GM19395 (cell line): Measurements from ENCODE around the gene EFCAB12.

ENCODE experiments used
- ATAC-seq: cut with Tn5 transposase; IDR thresholded peaks from one replicate; pipeline ENCODE4 v1.9.1; 2021; ENCODE audit warnings: mild to moderate bottlenecking, moderate library complexity; ENCODE audit not compliant: unreplicated experiment

EFCAB12 gene

DNA sequence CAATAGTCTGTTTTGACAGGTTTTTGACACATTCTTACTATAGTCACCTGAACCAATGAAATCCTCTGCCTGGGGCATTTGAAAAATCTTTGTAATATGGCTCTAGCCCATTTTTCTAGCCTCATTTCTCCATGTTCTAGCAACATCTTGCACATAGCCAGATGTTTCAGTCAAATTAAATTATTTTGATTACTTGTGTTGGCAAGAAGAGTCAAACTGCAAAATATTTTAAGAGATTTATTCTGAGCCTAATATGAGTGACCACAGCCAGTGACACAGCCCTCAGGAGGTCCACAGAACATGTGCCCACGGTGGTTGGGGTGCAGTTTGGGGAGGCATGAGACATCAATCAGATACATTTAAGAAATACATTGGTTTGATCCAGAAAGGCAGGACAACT is 18.5 kb upstream of the EFCAB12 start:
- ATAC-seq = no peak

DNA sequence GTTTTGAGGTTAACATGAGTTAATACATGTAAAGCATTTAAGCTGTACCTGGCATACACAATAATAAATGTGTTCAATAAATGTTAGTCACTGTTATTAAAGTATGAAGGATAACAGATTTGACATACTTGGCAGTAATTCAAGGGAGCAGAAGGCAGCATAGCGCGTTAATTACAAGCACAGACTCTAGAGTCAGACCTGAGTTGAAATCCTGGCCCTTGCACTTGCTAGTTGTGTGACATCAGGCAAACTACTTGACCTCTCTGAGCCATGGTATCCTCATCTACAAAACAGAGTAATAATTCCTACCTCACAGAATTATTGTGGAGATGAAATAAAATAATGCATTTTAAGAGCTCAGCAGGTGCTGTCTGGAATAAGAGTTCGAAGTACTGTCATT is 17.0 kb upstream of the EFCAB12 start:
- ATAC-seq = no peak

DNA sequence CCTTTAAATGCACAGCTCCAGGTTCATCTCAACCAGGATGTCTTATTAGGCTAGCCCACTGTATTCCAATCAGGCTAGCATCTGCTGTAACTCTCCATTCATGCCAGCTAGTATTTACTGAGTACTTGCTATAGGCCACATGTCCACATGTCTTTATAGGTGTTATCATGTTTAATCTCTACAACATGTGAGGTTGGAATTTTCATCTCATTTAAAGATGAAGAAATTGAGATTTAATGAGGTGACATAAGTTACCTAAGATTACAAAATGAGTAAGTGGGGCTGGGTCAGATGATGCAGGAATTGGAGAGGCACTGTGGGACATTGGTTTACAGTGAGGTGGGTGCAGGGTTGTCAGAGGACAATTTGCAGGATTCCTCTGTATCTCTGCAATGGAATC is 14.5 kb upstream of the EFCAB12 start:
- ATAC-seq = no peak

DNA sequence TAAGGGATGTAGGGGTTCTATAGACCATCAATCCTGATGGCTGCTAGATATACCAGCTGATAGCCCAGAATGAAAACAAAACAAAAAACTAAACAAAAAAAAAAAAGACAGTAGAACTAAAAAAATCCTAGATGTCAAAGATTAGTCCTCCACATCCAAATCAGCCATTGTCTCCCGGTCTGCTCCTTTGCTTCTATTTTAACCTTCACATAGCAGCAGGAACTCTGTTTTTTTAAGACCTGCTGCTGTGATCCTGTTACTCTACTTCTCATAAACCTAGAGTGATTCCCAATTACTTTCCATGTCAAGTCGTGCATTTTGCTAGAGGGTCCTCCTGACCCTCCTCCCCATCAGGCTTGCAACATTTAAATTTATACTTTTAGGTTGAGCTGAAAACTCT is 14.1 kb upstream of the EFCAB12 start:
- no peak for ATAC-seq

DNA sequence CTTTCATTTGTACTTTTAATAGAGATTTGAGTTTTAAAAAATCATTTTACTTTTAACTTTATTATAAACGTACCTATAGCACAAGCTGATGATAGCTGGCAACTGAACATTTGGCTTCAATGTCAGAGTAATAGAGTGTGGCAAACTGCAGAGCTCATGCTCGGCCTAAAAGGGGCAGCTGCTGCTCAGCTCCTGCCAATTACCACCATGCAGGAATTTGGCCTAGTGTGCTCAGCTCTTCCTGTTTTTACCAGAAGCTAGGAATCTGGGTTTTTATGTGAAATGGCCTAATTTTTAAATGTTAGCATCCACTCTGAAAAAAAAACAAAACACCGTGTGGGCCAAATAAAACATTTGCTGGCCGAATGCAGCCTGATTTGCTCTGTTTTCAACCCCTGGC is 13.3 kb upstream of the EFCAB12 start:
- ATAC-seq = no peak

DNA sequence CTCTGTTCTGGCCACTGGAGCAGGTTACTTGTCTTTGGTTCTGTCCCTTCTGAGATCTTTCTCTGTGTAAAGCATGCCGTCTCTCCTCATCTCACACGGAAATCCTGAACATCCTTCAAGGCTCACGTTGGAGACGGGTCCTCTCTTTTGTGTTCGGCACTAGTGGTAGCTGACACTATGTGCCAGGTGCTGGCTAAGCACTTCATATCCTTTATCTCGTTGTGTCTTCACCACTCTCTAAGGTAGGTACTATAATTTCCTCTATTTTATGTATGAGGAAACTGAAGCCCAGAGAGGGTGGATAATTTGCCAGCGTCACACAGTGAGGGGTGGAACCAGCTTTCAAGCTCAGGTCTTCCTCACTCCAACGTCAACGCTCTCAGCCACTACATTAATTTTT is 12.8 kb upstream of the EFCAB12 start:
- ATAC-seq = no peak

DNA sequence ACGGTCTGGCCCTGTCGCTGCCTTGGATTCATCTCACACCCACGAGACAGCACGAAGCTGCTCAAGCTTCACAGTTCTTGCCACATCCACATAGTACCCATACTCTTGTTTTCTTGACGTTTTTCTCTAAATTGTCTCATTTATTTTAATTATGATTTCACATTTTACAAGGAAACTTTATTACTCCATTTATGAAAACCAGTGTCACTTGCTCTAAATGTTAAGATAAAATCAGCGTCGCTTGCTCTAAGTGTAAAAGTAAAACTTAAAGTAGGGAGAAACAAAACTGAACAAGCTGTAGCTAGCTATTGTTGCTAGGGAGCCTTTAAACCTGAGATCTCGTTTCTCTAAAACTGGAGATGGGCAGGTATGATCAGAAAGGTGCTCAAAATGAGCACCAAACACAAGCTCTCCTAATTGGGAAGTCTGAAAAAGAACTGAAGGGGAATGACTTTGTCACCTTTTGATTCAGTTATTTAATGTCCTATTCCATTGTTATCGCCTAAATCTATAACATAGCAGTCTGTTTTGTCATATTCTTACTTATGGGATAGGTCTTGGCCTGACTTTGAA is 12.3 kb upstream of the EFCAB12 start:
- no peak for ATAC-seq

DNA sequence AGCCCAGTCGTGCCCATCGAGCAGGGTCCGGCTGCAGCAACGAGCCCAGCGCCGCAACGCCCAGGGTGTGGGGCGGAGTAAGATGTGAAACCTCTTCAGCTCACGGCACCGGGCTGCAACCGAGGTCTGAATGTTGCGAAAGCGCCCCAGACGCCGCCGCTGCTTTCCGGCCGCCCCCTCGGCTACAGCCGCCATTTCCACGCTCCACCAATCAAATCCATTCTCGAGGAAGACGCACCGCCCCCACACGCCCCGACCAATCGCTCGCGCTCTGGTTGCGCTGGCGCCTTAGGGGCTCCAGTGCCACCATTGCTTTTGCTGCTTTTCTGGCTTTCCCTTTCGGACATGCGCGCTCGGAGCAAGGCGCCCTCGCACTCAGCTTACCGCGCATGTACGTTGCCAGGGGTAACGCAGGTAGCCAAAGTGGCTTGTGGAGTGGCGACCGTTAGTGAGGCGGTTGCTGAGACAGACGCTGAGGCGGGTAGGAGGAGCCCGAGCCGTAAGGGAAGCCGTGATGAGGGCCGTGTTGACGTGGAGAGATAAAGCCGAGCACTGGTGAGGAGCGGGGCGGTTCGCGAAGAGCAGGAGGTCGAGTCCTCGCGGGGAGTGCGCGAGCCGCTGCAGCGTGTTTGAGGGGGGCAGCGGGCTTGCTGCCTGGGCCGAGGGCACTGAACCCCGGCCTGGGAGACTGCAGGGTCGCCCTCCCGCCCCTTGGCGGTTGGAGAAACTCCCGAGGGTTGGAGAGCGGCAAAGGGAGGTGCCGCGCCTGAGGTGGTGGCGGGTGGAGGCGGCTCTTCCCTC is 11.6 kb upstream of the EFCAB12 start, which contains the start of the genes IFT122 and MBD4:
TSS of gene IFT122 (plus strand) at position 408 of the 801 bp plus-strand sequence. CDS start at position 515, 107 bp downstream.
TSS of gene MBD4 (minus strand) at position 132 of the 801 bp plus-strand sequence. CDS start at position 17, 115 bp downstream.
- peak; percentile 87 for ATAC-seq

DNA sequence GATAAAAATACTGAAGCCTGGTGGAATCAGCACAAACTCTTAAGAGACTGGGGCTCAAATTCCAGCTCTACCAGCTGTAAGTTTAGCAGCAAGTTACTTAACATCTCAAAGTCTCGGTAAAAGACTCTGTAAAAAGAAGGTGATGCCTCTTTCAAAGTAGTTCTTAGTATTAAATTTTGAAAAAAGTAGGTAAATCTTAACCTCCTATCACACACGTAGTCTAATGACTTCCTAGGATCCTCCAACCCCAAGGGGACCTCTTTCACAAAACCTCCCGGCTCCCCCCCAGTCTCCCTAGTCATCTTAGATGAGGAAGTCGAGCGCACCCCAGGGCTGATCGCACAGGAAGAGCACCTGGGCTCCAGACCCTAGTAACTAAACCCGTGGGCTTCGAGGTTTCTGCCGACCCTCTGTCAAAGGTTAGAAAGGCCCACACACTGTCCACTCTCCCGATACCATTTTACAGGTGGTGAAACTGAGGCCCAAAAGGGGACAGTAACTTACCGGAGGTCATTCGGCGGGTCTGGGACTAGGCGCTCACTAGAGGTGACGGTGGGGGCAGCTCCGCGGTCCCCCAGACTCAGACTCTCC is 10.9 kb upstream of the EFCAB12 start:
- ATAC-seq = peak; percentile 27

DNA sequence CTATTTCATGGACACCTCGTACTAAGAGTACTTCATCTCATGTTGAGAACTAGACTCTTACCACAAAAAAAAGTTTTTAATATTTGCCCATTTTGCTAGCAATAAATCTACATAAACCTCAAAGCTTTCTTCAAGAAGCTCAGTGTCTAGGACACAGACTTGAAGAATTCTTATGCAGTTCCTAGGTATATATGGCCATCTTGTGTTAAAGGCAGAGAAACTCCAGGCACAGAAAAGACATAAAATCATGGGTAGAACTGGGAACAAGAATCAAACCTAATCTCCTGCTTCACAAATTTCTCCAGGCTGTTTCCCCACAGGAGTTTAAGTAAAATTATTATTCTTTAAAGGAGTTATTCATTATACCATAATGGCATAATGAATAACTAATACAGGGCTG is 6.9 kb upstream of the EFCAB12 start:
- ATAC-seq = no peak

DNA sequence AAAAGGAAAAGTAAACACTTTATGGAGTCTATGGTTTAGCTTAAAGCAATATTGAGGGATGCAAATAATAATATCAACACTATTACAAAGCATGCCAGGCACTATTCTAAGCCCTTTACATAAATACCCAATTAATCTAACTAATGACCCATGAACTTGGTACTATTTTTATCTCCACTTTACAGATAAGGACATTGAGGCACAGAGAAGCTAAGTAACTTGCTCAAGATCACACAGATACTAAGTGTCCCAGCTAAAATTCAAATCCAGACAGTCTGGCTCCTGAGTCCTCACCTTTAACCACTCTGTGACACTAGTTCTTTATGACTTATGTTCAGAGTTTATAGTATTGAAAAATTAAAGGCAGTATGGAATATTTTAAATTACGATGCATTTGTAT is 5.7 kb upstream of the EFCAB12 start:
- ATAC-seq = no peak

DNA sequence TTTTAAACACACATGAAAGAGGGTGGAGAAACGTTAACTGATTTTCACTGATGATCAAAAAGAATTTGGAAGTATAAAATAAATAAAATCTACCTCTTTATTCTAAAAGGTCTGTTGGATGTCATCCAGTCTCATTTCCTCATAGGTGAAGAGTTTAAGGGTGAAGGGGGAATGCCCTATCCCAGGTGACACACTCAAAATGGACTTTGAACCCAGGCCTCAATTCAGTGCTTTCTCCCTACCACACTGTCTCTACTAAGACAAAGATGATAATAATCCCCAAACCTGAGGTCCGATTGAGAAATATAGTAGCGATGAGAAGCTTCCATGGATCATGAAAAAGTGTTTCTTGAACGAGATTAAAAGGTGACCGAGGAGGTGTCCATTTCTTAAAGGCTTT is 5.1 kb upstream of the EFCAB12 start:
- ATAC-seq = no peak

DNA sequence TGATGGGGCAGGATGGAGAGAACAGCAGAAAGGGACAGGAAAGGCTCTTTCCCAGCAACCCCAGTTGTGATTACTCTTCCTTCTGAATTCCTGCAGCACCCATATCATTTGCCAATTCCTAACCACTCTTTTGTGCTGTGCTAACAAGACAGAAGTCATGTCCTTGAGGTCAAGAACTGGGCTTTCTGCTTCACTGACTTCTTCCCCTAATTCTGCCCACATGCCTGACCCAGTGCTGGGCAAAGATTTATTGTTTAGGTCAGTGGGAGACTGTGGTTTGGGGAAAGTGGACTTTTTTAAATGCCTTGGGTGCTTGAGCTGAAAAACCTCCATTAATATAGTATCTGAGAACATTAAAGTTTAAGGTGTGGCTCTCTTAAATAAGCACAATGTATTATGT is 4.2 kb upstream of the EFCAB12 start:
- no peak for ATAC-seq

DNA sequence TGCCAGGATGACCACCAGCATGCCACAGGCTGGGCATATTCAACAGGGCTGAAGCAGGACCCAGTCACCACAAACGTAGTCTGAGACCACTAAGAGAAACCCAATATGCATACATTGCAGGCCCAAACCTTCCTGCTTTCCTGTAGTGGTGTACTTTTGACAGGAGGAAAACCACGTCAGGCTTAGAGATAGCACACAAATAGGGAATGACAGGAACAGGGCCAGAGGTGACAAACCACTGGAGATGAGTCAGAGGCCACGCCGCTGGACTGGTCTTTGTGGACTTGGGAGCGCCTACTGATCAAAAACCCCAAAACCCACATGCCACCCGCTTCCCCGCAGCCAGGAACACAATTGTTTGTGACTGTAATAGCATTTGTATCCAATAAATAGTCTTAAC is 3.6 kb upstream of the EFCAB12 start:
- no peak for ATAC-seq

DNA sequence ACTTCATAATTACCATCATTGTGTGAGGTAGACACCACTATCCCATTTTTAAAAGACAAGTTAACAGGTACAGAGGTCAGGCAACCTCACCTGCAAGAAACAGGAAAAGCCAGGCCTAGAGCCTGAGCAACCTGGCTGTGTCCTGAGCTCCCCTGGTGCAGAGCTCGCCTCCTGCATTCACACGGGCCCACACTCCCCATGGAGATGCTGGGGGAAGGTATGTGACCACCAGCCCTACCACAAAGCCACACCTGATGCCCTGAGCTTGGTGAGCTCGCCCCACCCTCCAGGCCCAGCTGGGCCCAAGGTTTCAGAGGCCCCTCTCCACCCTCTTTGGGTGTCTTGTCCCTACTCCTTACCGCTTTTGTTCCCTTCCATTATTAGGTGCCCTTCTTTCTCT is 1.2 kb upstream of the EFCAB12 start:
- ATAC-seq = no peak

DNA sequence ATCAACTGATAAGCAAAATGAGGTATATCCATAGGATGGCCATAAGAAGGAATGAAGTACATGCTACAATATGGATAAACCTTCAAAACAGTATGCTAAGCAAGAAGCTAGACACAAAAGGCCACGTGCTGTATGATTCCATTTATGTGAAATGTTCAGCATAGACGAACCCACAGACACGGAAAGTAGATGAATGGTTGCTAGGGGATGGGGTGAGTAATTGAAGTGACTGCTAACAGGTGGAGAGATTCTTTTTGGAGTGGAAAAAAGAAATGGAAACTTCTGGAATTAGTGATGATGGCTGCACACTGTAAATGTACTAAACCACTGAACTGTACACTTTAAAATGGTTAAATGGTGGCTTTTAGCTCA is 630 bp upstream of the EFCAB12 start:
- ATAC-seq = no peak

DNA sequence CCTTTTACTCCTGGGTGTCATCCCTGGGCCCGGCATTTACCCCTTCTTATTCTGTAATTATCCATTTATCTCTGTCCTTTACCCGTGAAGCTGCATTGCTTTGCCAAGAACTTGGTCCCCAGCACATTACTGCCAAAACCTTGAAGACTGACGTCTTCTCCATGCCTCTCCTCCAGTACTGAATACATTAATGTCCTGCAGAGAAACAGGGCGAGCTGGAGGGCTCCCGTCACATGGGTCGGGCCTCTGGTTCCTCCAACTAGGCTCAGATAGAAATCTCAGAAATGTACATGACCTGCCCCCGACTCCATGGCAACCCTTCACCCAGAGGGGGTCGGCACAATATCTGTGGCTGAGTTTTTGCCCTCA is 445 bp downstream of the EFCAB12 start:
- ATAC-seq = peak; percentile 5

DNA sequence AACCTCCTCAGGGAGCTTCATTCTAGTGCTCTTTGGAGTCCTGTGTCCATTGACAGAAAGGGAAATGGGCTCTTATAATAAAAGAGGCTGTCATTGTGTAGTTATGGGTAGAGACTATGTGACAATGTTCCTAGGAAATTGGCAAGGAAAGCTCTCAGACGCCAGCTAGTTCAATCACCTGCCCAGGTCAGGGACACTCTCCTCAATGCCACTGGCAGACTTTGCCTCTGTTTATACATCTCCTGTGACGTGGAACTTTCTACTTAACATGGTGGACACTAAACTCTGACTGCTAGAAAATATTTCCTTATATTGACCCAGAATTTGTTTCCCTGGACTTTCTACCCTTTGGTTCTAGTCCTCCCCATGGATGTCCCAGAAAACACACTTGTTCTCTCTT is 2.8 kb downstream of the EFCAB12 start:
- ATAC-seq = no peak

DNA sequence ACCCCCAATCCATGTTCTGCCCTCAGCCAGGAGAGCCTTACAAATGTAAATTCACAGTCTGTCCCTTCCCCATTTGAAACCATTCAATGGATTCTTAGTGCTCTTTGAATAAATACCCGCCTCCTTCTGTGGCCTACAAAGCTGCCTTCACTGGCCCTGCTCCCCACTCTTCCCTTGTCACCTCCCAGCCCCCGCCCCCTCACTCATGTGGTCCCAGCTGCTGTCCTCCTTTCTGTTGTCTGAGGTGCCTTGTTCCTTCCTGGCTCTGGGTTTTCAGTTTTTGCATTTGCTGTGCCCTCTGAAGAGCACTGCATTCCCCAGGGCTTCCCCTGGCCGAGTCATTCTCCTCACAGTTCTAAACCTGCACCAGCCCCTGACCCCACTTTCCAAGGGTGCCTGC is 3.2 kb downstream of the EFCAB12 start:
- ATAC-seq = no peak

DNA sequence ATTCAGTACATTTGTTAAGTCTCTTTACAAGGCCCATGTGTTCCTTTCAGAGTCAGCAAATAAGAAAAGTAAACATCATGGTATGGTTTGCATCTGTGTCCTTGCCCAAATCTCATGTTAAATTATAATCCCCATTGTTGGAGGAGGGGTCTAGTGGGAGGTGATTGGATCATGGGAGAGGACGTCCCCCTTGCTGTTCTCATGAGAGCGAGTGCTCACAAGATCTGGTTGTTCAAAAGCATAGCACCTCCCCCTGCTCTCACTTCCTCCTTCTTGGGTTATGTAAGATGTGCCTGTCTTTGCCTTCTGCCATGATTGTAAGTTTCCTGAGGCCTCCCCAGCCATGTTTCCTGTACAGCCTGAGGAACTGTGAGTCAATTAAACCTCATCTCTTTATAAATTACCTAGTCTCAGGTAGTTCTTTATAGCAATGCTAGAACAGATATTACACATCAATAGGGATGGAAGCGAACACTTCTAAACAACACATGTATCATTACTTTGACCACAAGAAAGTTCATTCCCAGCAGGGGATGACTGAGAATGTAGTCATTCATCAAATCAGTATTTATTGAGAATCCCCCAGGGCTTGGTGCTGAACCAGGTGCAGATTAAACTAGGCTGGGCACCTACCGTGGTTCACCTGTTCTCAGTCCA is 4.1 kb downstream of the EFCAB12 start:
- ATAC-seq = peak; percentile 53

DNA sequence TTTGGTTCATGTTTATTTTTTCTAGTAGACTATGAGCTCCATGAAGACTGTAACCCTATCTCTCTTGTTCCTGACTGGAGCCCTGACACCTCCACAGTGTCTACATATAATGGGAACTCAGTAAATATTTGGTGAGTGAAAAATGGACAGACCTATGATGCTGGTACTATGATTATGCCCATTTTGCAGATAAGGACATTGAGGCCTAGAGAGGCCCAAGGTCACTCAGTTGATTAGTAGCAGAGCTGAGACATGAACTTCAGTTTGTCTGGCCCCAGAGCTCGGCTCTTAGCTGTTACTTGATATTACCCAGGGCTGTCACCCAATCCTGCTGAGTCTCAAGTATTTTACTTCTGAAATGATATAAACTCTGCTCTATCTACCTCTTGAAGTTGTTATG is 5.5 kb downstream of the EFCAB12 start:
- no peak for ATAC-seq
